Keratinocyte (primary cell): Measurements from ENCODE around the gene TRPC4.

Source experiments
- EZH2 ChIP-seq: IDR thresholded peaks from one replicate; pipeline ENCODE4 v1.6.1; 2012; ENCODE audit warnings: inconsistent platforms, mild to moderate bottlenecking, low read length, moderate library complexity
- TF ChIP-seq, protein P1 (sequence below), 3 experiments: IDR thresholded peaks in 1 of 3; conservative IDR thresholded peaks in 1 of 3; optimal IDR thresholded peaks in 1 of 3; 2 replicates in 2 of 3; 3 replicates in 1 of 3; pipeline versions ENCODE3 to v1.5.1; 2011; ENCODE audit warnings: low read length in 3 of 3, mild to moderate bottlenecking in 3 of 3, moderate library complexity in 2 of 3, control low read depth in 1 of 3, inconsistent platforms in 1 of 3; ENCODE audit not compliant: insufficient read depth in 2 of 3; ENCODE audit errors: extremely low read depth in 1 of 3

DNA sequence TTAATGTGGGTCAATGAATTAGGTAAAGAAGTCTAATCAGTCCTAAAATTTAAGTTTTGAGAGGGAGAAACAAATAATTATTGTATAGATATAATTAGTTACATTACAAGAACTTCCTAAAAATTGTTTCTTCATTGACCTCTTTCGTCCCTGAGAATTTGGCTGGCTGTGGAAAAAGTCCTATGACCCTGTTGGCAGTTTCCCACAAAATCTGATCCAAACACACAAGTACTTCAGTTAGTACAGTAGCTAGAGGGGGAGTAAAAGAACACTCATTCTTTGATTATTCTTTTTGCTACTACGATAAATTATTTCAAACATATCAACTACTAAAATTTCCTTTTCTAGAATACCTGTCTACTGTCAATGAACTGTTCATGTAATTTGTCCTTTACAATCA lies 282.3 kb downstream of the TRPC4 start:
- TF ChIP-seq, protein P1, sequence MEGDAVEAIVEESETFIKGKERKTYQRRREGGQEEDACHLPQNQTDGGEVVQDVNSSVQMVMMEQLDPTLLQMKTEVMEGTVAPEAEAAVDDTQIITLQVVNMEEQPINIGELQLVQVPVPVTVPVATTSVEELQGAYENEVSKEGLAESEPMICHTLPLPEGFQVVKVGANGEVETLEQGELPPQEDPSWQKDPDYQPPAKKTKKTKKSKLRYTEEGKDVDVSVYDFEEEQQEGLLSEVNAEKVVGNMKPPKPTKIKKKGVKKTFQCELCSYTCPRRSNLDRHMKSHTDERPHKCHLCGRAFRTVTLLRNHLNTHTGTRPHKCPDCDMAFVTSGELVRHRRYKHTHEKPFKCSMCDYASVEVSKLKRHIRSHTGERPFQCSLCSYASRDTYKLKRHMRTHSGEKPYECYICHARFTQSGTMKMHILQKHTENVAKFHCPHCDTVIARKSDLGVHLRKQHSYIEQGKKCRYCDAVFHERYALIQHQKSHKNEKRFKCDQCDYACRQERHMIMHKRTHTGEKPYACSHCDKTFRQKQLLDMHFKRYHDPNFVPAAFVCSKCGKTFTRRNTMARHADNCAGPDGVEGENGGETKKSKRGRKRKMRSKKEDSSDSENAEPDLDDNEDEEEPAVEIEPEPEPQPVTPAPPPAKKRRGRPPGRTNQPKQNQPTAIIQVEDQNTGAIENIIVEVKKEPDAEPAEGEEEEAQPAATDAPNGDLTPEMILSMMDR (optimal IDR thresholded peaks at IDR 0.05 in 1 of 3, IDR thresholded peaks at IDR 0.05 in 1 of 3, conservative IDR thresholded peaks at IDR 0.05 in 1 of 3; ENCODE audit: extremely low read depth in 1 of 3, insufficient read depth in 2 of 3, low read length in 3 of 3) = no peak
- no peak for TF ChIP-seq EZH2
